ENCODE measurements around the gene PUM1. TPM values are rescaled to one million over a fixed set of nuclear protein-coding genes. Genes with fewer than 3 reads are reported as not detected.

The PUM1 gene
- total and polyA plus RNA-seq, 2 of the 4 experiments (the other 2 are of a cell fraction): 75.4 to 137 TPM

GRCh38 chr1:31041529-31041928, 24.0 kb downstream of the PUM1 start:
- dilution Hi-C loops (cut with HindIII; ENCODE audit: low sequenced_read_pairs, unreplicated experiment) (no loop called here), in situ Hi-C loops (cut with MboI; ENCODE audit: low sequenced_read_pairs) (no loop called here), intact Hi-C loops (cut with micrococcal nuclease) (no loop called here)
- no peaks in the 10 kb centered on the region for H3K27me3 ChIP-seq (ENCODE audit: control insufficient read depth, insufficient read depth, low read length)
- H4K91ac ChIP-seq (ENCODE audit: insufficient read depth, low read depth, low read length): no peak overlapping the region
- peaks cover 12% of the 10 kb centered on the region for H3K36me3 ChIP-seq (ENCODE audit: control insufficient read depth, insufficient read depth, low read length)
- ChIA-PET CTCF (no interaction called here), POLR2A (ENCODE audit: unreplicated experiment) (interaction anchor here (0.5 kb wide), 1 partner anchor 68 kb away, joined by 10 read pairs; no protein-coding TSS in a partner anchor)
- H3K14ac ChIP-seq (replicated peaks; ENCODE audit: low read depth, low read length): no peak overlapping the region
- H3K56ac ChIP-seq (ENCODE audit: extremely low read depth, insufficient read depth, low read length): no peak overlapping the region
- H2BK5ac ChIP-seq (ENCODE audit: low read depth, low read length, poor library complexity, severe bottlenecking): no peak overlapping the region
- H3K23ac ChIP-seq (ENCODE audit: low read depth, low read length): no peak overlapping the region
- H3K4me3 ChIP-seq (ENCODE audit: insufficient read depth, low read depth, low read length): no peak overlapping the region
- H2BK20ac ChIP-seq (ENCODE audit: low read depth, low read length): no peak overlapping the region
- H2BK120ac ChIP-seq (ENCODE audit: low read depth, low read length): no peak overlapping the region
- no peak overlapping the region for H2BK15ac ChIP-seq (ENCODE audit: low read depth, low read length)
- TF ChIP-seq ELK1 (IDR thresholded peaks at IDR 0.05; ENCODE audit: borderline replicate concordance, low read depth, low read length) (no peak), RAD21 (IDR thresholded peaks at IDR 0.05; ENCODE audit: low read length) (no peak), CTCF (conservative IDR thresholded peaks at IDR 0.05; ENCODE audit: low read depth, low read length) (no peak), FOS (IDR thresholded peaks at IDR 0.05; ENCODE audit: low read depth, low read length) (no peak), RFX5 (IDR thresholded peaks at IDR 0.05; ENCODE audit: low read depth, low read length) (no peak), RCOR1 (IDR thresholded peaks at IDR 0.05; ENCODE audit: insufficient replicate concordance, low read length) (no peak), CEBPB (IDR thresholded peaks at IDR 0.05; ENCODE audit: low read depth, low read length) (no peak), CHD1 (IDR thresholded peaks at IDR 0.05; ENCODE audit: low read depth, low read length) (no peak), MAZ (IDR thresholded peaks at IDR 0.05; ENCODE audit: borderline replicate concordance, low read depth, low read length) (no peak), MAFK (IDR thresholded peaks at IDR 0.05; ENCODE audit: low read depth, low read length) (no peak), NFE2L2 (IDR thresholded peaks at IDR 0.05; ENCODE audit: low read depth, low read length) (no peak), BHLHE40 (IDR thresholded peaks at IDR 0.05; ENCODE audit: low read depth, low read length) (no peak), POLR2A (IDR thresholded peaks at IDR 0.05; ENCODE audit: low read depth, low read length) (no peak)
- H3K4me1 ChIP-seq (ENCODE audit: control insufficient read depth, insufficient read depth, low read length): peaks cover 12% of the 10 kb centered on the region; the same call in 1 of the 2 replicates
- peaks cover 9% of the 10 kb centered on the region for H3K9me1 ChIP-seq (ENCODE audit: insufficient read depth, low read length)
- no peak overlapping the region for H3K4me2 ChIP-seq (ENCODE audit: low read depth, low read length)
- H3K79me1 ChIP-seq (ENCODE audit: low read depth in 1 of 2, low read length in 2 of 2): peaks cover 20 to 60% of the 10 kb centered on the region in 2 experiments
- peaks cover 89% of the 10 kb centered on the region for H4K20me1 ChIP-seq (ENCODE audit: insufficient read depth, low read length)
- no peak overlapping the region for H4K5ac ChIP-seq (ENCODE audit: low read depth, low read length)
- H3K9ac ChIP-seq (ENCODE audit: low read depth, low read length): no peak overlapping the region
- H2AK9ac ChIP-seq (replicated peaks; ENCODE audit: low read depth, low read length, poor library complexity): no peak overlapping the region
- H2AFZ ChIP-seq (replicated peaks; ENCODE audit: low read length, poor library complexity): no peak overlapping the region
- H3K18ac ChIP-seq (ENCODE audit: low read depth, low read length): no peak overlapping the region
- no peaks in the 10 kb centered on the region for H3K9me3 ChIP-seq (ENCODE audit: control insufficient read depth, insufficient read depth, low read length)
- DNase-seq (no peak), ATAC-seq (ENCODE audit: low read depth) (no peak)
- BruUV-seq (replicated peaks): no TSS peak
- no peak overlapping the region for H3K4ac ChIP-seq (ENCODE audit: low read depth, low read length)
- no peak overlapping the region for H2AK5ac ChIP-seq (ENCODE audit: low read depth, low read length)
- H3K27ac ChIP-seq (ENCODE audit: insufficient read depth, low read length): no peak overlapping the region
- no peak overlapping the region for H4K8ac ChIP-seq (ENCODE audit: low read depth in 2 of 2, low read length in 2 of 2)

Data from IMR-90 (cell line).